Gastrocnemius medialis (tissue), 4 donors: ENCODE data around the gene SOX1.

Experiments
- POLR2A ChIP-seq, 2 donors: fragments of 450-650 bp; IDR thresholded peaks; one replicate each; pipeline ENCODE4 v1.6.1; 2017; ENCODE audit warnings: antibody characterized with exemption in 2 of 2, mild to moderate bottlenecking in 2 of 2, moderate library complexity in 2 of 2
- TF ChIP-seq, protein P1 (sequence below), 5 experiments: fragments of 450-650 bp in 3 of 5; fragments of 200-600 bp in 2 of 5; sonication (generic) in 2 of 5; IDR thresholded peaks in 4 of 5; conservative IDR thresholded peaks in 1 of 5; 1 replicate in 4 of 5; 2 replicates in 1 of 5; pipeline ENCODE4 v1.5.1; 2016 to 2019; ENCODE audit warnings: antibody characterized with exemption in 5 of 5, mild to moderate bottlenecking in 3 of 5, moderate library complexity in 3 of 5

DNA sequence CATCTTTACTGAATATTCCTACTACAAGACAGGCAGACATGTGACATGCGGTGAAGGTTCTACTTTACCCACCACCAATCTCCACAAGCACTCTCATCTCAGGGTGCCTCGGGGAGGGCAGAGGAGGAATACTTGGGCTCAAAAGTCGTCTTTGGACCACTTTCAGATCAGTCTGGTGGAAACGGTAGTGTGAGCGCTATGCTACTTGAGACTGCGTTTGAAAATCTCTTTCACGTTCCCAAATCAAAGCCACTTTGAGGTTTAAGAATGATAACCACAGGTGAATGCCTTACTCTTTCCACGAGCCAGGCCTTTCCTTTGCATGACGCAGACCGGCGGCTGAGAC lies 1.5 kb upstream of the SOX1 start:
- TF ChIP-seq, protein P1, sequence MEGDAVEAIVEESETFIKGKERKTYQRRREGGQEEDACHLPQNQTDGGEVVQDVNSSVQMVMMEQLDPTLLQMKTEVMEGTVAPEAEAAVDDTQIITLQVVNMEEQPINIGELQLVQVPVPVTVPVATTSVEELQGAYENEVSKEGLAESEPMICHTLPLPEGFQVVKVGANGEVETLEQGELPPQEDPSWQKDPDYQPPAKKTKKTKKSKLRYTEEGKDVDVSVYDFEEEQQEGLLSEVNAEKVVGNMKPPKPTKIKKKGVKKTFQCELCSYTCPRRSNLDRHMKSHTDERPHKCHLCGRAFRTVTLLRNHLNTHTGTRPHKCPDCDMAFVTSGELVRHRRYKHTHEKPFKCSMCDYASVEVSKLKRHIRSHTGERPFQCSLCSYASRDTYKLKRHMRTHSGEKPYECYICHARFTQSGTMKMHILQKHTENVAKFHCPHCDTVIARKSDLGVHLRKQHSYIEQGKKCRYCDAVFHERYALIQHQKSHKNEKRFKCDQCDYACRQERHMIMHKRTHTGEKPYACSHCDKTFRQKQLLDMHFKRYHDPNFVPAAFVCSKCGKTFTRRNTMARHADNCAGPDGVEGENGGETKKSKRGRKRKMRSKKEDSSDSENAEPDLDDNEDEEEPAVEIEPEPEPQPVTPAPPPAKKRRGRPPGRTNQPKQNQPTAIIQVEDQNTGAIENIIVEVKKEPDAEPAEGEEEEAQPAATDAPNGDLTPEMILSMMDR (IDR thresholded peaks at IDR 0.05 in 4 of 5, conservative IDR thresholded peaks at IDR 0.05 in 1 of 5): no peak
- TF ChIP-seq POLR2A (IDR thresholded peaks at IDR 0.05): no peak
